C4-2B (cell line): ENCODE data around the gene SYT4.

Source experiments
- ZFX ChIP-seq: fragments of 450-650 bp; IDR thresholded peaks from 2 replicates; pipeline ENCODE4 v1.6.1; 2017
- TF ChIP-seq, protein P1 (sequence below): fragments of 450-650 bp; conservative IDR thresholded peaks from 2 replicates; pipeline ENCODE4 v1.5.1; 2017; ENCODE audit warnings: mild to moderate bottlenecking

GRCh38 chr18:43247944-43248343, 29.3 kb downstream of the SYT4 start:
- TF ChIP-seq, protein P1, sequence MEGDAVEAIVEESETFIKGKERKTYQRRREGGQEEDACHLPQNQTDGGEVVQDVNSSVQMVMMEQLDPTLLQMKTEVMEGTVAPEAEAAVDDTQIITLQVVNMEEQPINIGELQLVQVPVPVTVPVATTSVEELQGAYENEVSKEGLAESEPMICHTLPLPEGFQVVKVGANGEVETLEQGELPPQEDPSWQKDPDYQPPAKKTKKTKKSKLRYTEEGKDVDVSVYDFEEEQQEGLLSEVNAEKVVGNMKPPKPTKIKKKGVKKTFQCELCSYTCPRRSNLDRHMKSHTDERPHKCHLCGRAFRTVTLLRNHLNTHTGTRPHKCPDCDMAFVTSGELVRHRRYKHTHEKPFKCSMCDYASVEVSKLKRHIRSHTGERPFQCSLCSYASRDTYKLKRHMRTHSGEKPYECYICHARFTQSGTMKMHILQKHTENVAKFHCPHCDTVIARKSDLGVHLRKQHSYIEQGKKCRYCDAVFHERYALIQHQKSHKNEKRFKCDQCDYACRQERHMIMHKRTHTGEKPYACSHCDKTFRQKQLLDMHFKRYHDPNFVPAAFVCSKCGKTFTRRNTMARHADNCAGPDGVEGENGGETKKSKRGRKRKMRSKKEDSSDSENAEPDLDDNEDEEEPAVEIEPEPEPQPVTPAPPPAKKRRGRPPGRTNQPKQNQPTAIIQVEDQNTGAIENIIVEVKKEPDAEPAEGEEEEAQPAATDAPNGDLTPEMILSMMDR = no peak
- no peak for TF ChIP-seq ZFX
